Fibroblast of lung (primary cell): Measurements from ENCODE around the gene TNFSF9.

Experiments used
- CTCF ChIP-seq, 2 donors: IDR thresholded peaks in 1 of 2; conservative IDR thresholded peaks in 1 of 2; 1 replicate in 1 of 2; 2 replicates in 1 of 2; pipeline ENCODE4 v1.5.1; 2011 to 2012; ENCODE audit warnings: low read length in 2 of 2, control low read depth in 1 of 2, inconsistent platforms in 1 of 2, low read depth in 1 of 2, mild to moderate bottlenecking in 1 of 2
- EZH2 ChIP-seq: IDR thresholded peaks from 2 replicates; pipeline ENCODE4 v1.5.1; 2012; ENCODE audit warnings: low read length, control low read depth, mild to moderate bottlenecking; ENCODE audit errors: missing control alignments

GRCh38 chr19:6483235-6483634, 47.6 kb upstream of the TNFSF9 start:
- TF ChIP-seq CTCF (conservative IDR thresholded peaks at IDR 0.05 in 1 of 2, IDR thresholded peaks at IDR 0.05 in 1 of 2; ENCODE audit: low read depth in 1 of 2, low read length in 2 of 2) (no peak), EZH2 (no peak)
